HepG2 (cell line): ENCODE data around the gene C12orf43. TPM values are rescaled to one million over a fixed set of nuclear protein-coding genes. Genes with fewer than 3 reads are reported as not detected.
A peak's percentile ranks its signal among the peaks of the same experiment; 100 is the strongest.

Experiments used
- CENPT ChIP-seq: sonication (generic); formaldehyde crosslinking; IDR thresholded peaks from 2 replicates; pipeline ENCODE4 v1.8.0; 2022; ENCODE audit warnings: low read depth, mild to moderate bottlenecking, moderate library complexity, missing genetic modification reagents
- DMAP1 ChIP-seq: IDR thresholded peaks from 2 replicates; pipeline ENCODE4 v1.6.1; 2016
- DPF2 ChIP-seq: sonication (generic); formaldehyde crosslinking; IDR thresholded peaks from 2 replicates; pipeline ENCODE4 v1.4.0; 2020; ENCODE audit warnings: mild to moderate bottlenecking, low read depth, missing genetic modification reagents, borderline replicate concordance
- FOXM1 ChIP-seq: sonication (generic); formaldehyde crosslinking; IDR thresholded peaks from 2 replicates; pipeline ENCODE4 v1.5.0; 2020; ENCODE audit warnings: missing genetic modification reagents
- HNRNPUL1 ChIP-seq: fragments of 200-400 bp; formaldehyde crosslinking; IDR thresholded peaks from 2 replicates; pipeline ENCODE4 v1.6.1; 2017; ENCODE audit warnings: low read depth, mild to moderate bottlenecking, low read length, moderate library complexity
- IKZF5 ChIP-seq: IDR thresholded peaks from 2 replicates; pipeline ENCODE4 v1.6.1; 2018; ENCODE audit warnings: missing genetic modification reagents, mild to moderate bottlenecking, missing compliant biosample characterization
- JUNB ChIP-seq: sonication (generic); formaldehyde crosslinking; IDR thresholded peaks from 2 replicates; pipeline ENCODE4 v1.8.0; 2022; ENCODE audit warnings: missing genetic modification reagents, mild to moderate bottlenecking, borderline replicate concordance
- MAFF ChIP-seq: IDR thresholded peaks from 2 replicates; pipeline ENCODE4 v1.6.1; 2011; ENCODE audit warnings: low read depth, low read length, improper control_type of control experiment
- MIER3 ChIP-seq: IDR thresholded peaks from 2 replicates; pipeline ENCODE4 v1.6.1; 2016; ENCODE audit warnings: missing compliant biosample characterization, borderline replicate concordance
- NFATC3 ChIP-seq: sonication (generic); formaldehyde crosslinking; IDR thresholded peaks from 2 replicates; pipeline ENCODE4 v1.5.1; 2020; ENCODE audit warnings: mild to moderate bottlenecking, missing genetic modification reagents
- NFYB ChIP-seq: sonication (generic); formaldehyde crosslinking; IDR thresholded peaks from 2 replicates; pipeline ENCODE4 v1.4.0; 2020; ENCODE audit warnings: missing genetic modification reagents
- POLR2AphosphoS5 ChIP-seq: IDR thresholded peaks from 2 replicates; pipeline ENCODE4 v1.6.1; 2012; ENCODE audit warnings: low read depth, low read length
- RAD21 ChIP-seq: fragments of 450-650 bp; formaldehyde crosslinking; IDR thresholded peaks from 2 replicates; pipeline ENCODE4 v1.5.0; 2020; ENCODE audit warnings: mild to moderate bottlenecking
- RARA ChIP-seq: IDR thresholded peaks from 2 replicates; pipeline ENCODE4 v1.6.1; 2016; ENCODE audit warnings: missing genetic modification reagents, missing compliant biosample characterization
- RARG ChIP-seq: sonication (generic); formaldehyde crosslinking; IDR thresholded peaks from 2 replicates; pipeline ENCODE4 v1.4.0; 2020; ENCODE audit warnings: low read depth, mild to moderate bottlenecking, missing genetic modification reagents
- RELA ChIP-seq: sonication (generic); formaldehyde crosslinking; IDR thresholded peaks from 2 replicates; pipeline ENCODE4 v1.4.0; 2020; ENCODE audit warnings: missing genetic modification reagents
- SNAPC5 ChIP-seq: sonication (generic); formaldehyde crosslinking; IDR thresholded peaks from 2 replicates; pipeline ENCODE4 v1.8.1; 2023; ENCODE audit warnings: mild to moderate bottlenecking, missing genetic modification reagents, borderline replicate concordance
- SP140L ChIP-seq: sonication (generic); formaldehyde crosslinking; IDR thresholded peaks from 2 replicates; pipeline ENCODE4 v1.4.0; 2020; ENCODE audit warnings: missing genetic modification reagents, borderline replicate concordance
- TBL1XR1 ChIP-seq: fragments of 150-350 bp; IDR thresholded peaks from 2 replicates; pipeline ENCODE4 v1.6.1; 2014; ENCODE audit warnings: borderline replicate concordance, low read length; ENCODE audit not compliant: partially characterized antibody
- U2AF1 ChIP-seq: fragments of 200-400 bp; formaldehyde crosslinking; optimal IDR thresholded peaks from 2 replicates; pipeline ENCODE3; 2017; ENCODE audit warnings: mild to moderate bottlenecking, low read depth, low read length
- ZMYM2 ChIP-seq: sonication (generic); formaldehyde crosslinking; IDR thresholded peaks from 2 replicates; pipeline ENCODE4 v1.8.0; 2022; ENCODE audit warnings: mild to moderate bottlenecking, missing genetic modification reagents
- ZNF180 ChIP-seq: sonication (generic); formaldehyde crosslinking; IDR thresholded peaks from 2 replicates; pipeline ENCODE4 v1.4.0; 2020; ENCODE audit warnings: low read depth, missing genetic modification reagents, borderline replicate concordance
- ZNF225 ChIP-seq: sonication (generic); formaldehyde crosslinking; IDR thresholded peaks from 2 replicates; pipeline ENCODE4 v1.4.0; 2020; ENCODE audit warnings: mild to moderate bottlenecking, missing genetic modification reagents
- polyA plus RNA-seq, 8 experiments: library from polyadenylated mRNA; depleted of rRNA in 3 of 8; stranded (reverse) in 7 of 8; unstranded in 1 of 8; fragments of >200 nt; fragmentation: Illumina TruSeq in 4 of 8; extraction: Trizol in 4 of 8; gene quantifications; 2 replicates each; pipeline versions ENCODE4 v1.2.1 to v1.2.3, GENCODE V29; 2011 to 2016; ENCODE audit warnings: low read depth in 4 of 8, missing spikeins in 1 of 8, mixed read lengths in 1 of 8; ENCODE audit not compliant: insufficient read depth in 1 of 8
- total RNA-seq, 5 experiments: library from RNA; depleted of rRNA; stranded (reverse); fragments of >200 nt; fragmentation: Illumina TruSeq; extraction: Trizol; gene quantifications; 2 replicates each; pipeline ENCODE4 v1.2.3, GENCODE V29; 2016; ENCODE audit warnings: low read depth in 1 of 5
- TF ChIP-seq, protein P1 (sequence below): sonication (generic); IDR thresholded peaks from 2 replicates; pipeline ENCODE4 v1.6.1; 2016; ENCODE audit warnings: low read depth, borderline replicate concordance
- TF ChIP-seq, protein P2 (sequence below): IDR thresholded peaks from 2 replicates; pipeline ENCODE4 v1.6.1; 2016; ENCODE audit warnings: control low read depth
- TF ChIP-seq, protein P3 (sequence below): IDR thresholded peaks from 2 replicates; pipeline ENCODE4 v1.6.1; 2016; ENCODE audit warnings: missing biosample characterization, missing genetic modification reagents, low read depth

C12orf43 gene
- total and polyA plus RNA-seq, 2 of the 13 experiments (the other 11 are each of a cell fraction or from before 2014, with no cell fraction given): 7.9 to 11.1 TPM

- TF ChIP-seq ZNF225 (CRISPR knock-in tag): no peak
- TF ChIP-seq SP140L: no peak
- TF ChIP-seq DMAP1: peak; percentile 96
- no peak for TF ChIP-seq NFYB (CRISPR knock-in tag)
- no peak for TF ChIP-seq MAFF
- TF ChIP-seq SNAPC5 (CRISPR knock-in tag): no peak; the same call in 1 of the 2 replicates
- TF ChIP-seq TBL1XR1: peak; percentile 64
- TF ChIP-seq RAD21 (CRISPR knock-in tag): peak; percentile 28; the same call in 1 of the 2 replicates
- peak; percentile 92 for TF ChIP-seq IKZF5 (CRISPR knock-in tag)
- TF ChIP-seq, protein P1, sequence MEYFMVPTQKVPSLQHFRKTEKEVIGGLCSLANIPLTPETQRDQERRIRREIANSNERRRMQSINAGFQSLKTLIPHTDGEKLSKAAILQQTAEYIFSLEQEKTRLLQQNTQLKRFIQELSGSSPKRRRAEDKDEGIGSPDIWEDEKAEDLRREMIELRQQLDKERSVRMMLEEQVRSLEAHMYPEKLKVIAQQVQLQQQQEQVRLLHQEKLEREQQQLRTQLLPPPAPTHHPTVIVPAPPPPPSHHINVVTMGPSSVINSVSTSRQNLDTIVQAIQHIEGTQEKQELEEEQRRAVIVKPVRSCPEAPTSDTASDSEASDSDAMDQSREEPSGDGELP: peak; percentile 83
- TF ChIP-seq HNRNPUL1: no peak
- TF ChIP-seq RARA: peak; percentile 78
- no peak for TF ChIP-seq U2AF1
- TF ChIP-seq RARG (CRISPR knock-in tag): no peak
- TF ChIP-seq ZMYM2: peak; percentile 64; the same call in 1 of the 2 replicates
- no peak for TF ChIP-seq RELA
- peak; percentile 80 for TF ChIP-seq POLR2AphosphoS5
- TF ChIP-seq CENPT (CRISPR knock-in tag): no peak
- peak; percentile 85; the same call in 1 of the 2 replicates for TF ChIP-seq MIER3
- no peak for TF ChIP-seq JUNB (CRISPR knock-in tag)
- TF ChIP-seq DPF2 (CRISPR knock-in tag): peak; percentile 96
- no peak for TF ChIP-seq ZNF180 (CRISPR knock-in tag)
- TF ChIP-seq FOXM1 (CRISPR knock-in tag): no peak
- TF ChIP-seq, protein P2, sequence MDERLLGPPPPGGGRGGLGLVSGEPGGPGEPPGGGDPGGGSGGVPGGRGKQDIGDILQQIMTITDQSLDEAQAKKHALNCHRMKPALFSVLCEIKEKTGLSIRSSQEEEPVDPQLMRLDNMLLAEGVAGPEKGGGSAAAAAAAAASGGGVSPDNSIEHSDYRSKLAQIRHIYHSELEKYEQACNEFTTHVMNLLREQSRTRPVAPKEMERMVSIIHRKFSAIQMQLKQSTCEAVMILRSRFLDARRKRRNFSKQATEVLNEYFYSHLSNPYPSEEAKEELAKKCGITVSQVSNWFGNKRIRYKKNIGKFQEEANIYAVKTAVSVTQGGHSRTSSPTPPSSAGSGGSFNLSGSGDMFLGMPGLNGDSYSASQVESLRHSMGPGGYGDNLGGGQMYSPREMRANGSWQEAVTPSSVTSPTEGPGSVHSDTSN (CRISPR knock-in tag): no peak
- no peak for TF ChIP-seq NFATC3 (CRISPR knock-in tag)
- TF ChIP-seq, protein P3, sequence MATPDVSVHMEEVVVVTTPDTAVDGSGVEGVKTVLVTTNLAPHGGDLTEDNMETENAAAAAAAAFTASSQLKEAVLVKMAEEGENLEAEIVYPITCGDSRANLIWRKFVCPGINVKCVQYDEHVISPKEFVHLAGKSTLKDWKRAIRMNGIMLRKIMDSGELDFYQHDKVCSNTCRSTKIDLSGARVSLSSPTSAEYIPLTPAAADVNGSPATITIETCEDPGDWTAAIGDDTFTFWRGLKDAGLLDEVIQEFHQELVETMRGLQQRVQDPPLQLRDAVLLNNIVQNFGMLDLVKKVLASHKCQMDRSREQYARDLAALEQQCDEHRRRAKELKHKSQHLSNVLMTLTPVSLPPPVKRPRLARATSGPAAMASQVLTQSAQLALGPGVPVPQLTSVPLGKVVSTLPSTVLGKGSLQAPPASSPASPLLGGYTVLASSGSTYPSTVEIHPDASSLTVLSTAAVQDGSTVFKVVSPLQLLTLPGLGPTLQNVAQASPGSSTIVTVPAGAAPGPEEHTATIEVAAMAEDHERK (CRISPR knock-in tag): no peak
Observed at GRCh38 chr12:120978296-120979219, 37.7 kb downstream of the C12orf43 start, which contains the start of gene HNF1A (continued).
